NOMO-1 (cell line): ENCODE data around the gene UNC5B.
A peak's percentile ranks its signal among the peaks of the same experiment; 100 is the strongest.
"Not testable (repeated sequence)": the region's sequence is repeated elsewhere in the genome, so short reads cannot be mapped to it uniquely, and the experiment has no call there.

Experiments used
- DNase-seq, 2 experiments: peaks; one replicate each; lab custom pipeline; 2025; ENCODE audit not compliant: unreplicated experiment in 2 of 2; lab: John Stamatoyannopoulos, UW

UNC5B gene

DNA sequence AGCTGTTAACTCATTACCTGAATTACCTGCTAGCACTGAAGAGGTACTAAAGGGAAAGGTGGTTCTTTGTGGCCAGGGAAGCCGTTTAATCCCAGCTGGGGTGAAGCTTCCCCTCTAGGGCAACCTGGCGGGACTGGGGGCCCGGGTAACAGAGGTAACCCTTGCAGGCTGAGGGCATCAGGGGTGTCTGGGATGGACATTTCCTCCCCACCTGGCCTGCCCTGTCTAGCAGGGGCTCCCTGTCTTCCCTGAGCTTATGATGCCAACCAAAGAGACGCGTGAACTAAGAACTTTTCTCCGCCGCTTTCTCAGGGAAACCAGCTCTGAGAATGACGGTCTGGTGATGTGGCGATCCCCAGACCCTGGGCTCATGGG, 52.8 kb downstream of the UNC5B start:
- DNase-seq, result no peak

DNA sequence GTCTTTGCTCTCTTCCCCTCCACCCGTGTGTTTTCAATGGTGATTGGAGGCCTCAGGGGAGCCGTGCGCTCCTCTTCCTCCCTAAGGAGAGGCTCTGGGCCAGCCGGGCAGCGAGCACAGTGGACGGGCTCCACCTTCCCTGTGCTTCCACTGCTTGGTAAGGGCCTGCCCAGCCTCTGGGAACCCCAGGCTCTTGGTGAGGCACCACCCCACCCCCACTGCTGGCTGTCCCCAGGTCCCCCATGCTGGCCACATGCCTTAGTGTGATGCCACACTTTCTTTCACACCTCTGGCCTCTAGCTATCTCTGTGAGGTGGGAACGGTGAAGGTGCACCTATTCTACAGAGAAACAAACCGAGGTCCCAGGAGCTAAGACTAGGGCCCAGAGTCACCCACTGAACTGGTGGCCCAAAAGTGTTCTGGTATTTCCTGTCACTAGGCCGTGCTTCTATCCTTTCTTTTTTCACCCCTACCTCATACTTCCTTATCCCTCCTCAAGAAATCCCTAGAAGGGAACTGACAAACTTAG, 53.3 kb downstream of the UNC5B start:
- no peak for DNase-seq

DNA sequence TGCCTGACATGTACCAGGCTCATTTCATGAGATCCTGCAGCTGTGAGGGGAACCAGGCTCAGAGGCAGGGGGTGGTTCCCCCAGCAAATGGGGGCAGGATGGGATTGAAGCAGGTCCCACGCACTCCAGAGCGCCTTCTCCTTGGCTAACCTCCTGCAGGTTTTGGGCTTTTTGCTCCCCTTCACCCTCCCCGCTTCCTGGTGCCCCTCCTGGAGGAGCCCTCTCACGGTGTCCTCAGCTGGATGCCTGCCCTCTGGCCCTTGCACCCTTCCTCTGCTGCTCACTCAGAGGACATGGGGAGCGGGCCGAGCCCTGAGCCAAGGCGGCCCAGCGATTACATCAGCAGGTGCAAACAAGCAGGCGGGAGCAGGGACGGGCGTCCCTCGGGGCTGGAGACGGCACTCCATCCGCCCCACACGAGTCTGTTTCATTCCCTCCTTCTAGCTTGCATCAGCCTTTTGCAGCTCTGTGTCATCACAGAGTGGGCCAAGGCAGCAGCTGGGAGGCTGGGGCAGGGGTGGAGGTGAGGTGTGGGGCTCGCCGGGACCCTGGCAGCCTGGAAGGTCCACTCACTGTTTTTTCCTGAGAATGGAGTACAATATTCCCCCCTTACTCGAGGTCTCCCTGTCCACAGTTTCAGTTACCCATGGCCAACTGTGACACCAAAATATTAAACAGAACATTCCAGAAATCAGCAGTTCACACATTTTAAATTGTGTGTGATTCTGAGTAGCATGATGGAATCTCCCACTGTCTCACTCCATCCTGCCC, 54.0 kb downstream of the UNC5B start:
- DNase-seq, result no peak

DNA sequence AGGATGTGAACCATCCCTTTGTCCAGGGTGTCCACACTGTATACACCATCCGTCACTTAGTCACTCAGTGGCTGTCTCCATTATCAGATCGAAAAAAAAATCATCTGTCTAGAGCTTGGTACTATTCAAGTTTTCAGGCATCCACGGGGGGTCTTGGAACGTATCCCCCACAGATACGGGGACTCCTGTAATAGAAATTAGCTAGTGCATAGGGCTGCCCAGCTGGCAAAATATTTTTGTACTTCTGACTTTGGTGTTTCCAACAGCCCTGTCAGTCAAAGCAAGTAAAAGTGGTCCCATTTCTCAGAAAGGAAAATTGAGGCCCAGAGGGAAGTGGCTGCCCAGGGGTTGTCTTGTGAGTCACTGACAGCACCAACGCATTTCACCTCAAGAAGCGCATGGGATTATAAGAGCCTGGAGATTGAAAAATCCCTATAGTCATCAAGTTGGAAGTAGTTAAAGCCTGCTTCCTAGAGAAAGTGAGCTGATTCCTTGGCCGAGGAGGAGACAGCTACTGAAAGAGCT, 54.6 kb downstream of the UNC5B start:
- no peak for DNase-seq

DNA sequence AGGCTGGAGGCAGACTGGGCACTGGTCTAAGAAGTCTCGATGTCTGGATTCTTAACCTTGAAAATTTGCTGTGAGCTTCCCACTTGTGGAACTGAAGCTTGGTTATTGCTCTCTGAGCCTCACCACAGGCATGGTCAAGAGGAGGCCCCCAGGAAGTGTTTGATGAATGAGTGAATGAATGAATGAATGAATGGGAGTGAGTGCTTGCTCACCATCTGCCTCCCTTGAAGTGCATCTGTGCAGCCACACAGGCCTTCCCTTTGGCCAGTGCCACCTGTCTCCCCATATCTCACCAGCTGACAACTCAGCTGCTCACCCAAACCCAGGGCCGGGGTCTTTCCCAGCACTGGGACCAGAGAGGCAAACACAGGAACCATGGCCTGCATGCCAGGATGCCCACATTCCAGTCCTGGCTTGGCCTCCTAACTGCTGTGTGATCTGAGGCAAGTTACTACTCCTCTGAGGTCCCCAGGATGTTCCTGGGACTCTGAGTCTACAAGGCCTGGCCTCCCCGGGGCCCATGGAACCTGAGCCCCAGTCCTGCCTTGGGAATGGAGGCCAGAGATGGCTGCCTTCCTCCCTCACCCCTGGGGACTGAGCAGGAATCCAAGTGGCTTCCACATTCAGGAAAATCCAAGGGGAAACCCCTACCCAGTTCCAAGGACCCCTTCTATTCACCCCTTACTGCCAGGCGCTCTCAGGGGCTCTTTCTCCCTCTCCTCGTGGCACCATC, 55.3 kb downstream of the UNC5B start:
- DNase-seq, result no peak

DNA sequence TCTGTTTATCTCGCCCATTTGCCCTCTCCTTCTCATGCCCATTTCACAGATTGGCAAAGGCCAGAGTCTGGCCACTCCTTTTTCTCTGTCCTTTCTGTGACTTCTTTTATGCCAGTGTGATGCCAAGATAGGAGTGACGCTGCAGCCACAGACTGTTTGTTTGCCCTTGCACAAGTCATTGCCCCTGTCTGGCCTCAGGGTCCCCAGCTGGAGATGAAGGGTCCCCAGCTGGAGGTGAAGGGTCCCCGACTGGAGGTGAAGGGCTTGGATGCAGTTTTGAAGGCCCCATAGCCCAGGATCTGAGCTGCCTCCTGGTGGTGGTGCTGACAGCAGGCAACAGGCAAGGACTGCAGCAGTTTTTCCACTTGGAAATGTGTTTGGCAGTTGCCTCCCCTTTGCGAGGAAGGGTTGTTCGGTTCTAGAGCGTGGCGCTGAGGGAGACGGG, 55.9 kb downstream of the UNC5B start:
- no peak for DNase-seq

DNA sequence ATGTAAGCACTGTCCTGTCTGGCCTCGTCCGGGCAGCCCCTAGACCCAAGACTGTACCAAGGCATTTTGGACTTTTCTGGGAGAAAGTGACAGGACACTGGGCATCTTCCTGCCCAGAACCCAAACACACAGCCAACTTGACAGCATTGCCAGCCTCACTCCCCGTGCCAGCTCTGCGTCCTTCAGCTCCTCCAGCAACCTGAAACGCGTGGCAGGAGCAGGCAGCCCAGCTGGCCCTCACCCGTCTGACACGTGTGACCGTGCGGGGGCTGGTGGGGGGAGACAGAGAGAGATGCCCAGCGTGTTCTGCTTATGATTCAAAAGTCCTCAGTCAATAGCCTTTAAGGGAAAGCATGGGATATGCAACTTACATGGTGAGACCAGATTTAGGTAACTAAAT, 56.4 kb downstream of the UNC5B start:
- no peak for DNase-seq

DNA sequence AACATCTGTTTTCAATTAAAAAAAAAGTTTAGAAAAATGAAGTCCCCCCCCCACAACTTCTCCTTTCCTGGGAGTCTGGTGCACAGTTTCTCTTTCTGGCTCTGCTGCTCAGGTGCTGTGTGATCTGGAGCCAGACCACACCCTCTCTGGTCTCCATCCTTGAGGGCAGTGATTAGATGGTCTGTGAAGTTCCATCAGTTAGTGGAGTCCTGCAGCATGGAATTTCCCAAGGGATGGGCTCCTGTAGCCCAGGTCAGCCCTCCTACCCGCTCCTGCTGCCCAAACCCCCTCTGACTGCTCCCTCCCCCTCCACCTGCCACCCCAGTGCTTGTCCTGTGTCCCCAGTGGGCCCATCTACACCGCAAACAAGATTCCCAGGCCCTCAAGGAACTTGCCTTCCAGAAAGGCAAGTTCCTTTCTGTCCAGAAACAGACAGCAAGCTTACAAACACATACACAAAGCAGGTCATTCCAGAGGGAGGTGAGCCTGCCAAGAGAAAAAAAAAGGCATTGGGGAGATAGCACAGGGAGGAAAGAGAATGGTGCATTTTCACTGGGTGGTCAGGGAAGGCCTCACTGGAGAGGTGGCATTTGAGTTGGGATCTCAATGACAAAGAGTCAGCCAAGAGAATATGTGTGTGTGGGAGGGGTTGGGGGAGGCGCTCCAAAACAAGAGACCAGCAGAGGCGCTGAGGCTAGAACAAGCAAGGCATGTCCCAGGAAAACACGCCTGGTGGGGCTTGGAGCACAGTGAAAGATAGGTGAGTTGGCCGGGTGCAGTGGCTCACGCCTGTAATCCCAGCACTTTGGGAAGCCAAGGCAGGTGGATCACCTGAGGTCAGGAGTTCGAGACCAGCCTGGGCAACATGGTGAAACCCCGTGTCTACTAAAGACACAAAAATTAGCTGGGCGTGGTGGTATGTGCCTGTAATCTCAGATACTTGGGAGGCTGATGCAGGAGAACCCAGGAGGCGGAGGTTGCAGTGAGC, 57.2 kb downstream of the UNC5B start:
- DNase-seq, result no peak

DNA sequence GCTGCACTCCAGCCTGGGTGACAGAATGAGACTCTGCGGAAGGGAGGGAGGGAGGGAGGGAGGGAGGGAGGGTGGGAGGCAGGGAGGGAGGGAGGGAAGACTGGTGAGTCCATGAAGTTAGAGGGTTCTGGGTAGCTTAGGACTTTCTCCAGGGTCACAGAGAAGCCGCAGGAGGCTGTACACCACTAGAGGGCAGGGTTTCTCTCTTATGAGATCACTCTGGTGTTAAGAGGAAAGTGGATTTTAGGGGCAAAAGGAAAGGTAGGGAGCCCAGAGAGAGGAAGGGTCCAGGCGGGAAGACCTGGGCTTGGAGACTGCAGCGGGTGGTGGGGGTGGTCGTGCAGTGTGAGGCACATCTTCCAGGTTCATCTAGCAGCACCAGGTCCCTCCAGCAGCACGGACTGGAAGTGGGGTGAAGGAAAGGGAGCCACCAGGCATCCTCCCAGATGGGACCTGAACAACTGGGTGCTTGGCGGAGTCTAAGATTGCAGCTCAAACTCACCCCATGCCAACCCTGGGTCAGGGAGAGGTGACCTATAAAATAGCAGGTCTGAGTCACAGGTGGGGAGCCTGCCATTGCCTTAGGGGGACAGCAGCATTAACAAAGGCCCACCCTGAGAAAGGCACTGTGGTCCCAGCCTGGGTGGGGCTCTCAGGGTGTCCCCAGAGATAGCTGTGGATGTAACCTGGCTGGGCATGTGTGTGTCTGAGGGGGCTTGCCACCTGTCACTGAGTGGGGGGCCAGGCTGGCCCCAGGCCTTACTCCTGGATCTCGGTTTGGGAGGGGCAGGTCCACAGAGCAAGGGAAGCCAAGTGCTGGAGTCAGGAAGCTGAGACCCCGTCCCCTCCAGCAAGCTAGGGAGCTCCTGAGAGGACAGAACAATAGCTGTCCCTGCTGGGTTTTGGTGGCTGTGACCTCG, 58.2 kb downstream of the UNC5B start:
- DNase-seq, result peak; percentile 21 to 63

DNA sequence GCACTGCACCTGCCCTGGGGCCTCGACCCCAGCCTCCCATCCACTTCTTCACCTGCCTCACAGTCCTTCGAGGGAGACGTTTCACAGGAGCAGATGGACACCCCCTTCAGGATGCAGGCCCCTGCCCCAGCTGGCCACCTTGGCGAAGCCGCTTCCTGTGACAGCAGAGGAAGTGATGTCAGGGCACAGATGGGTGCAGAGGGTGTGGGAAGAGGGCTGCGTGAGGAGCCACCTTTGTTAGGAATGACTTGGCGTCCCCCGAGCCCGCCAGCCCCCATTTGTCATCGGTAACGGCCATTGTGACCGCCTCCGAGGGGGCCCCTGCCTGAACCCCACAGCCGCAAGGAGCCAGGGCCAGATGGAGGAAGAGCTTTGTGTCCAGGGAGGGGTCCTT, 59.3 kb downstream of the UNC5B start:
- no peak for DNase-seq

DNA sequence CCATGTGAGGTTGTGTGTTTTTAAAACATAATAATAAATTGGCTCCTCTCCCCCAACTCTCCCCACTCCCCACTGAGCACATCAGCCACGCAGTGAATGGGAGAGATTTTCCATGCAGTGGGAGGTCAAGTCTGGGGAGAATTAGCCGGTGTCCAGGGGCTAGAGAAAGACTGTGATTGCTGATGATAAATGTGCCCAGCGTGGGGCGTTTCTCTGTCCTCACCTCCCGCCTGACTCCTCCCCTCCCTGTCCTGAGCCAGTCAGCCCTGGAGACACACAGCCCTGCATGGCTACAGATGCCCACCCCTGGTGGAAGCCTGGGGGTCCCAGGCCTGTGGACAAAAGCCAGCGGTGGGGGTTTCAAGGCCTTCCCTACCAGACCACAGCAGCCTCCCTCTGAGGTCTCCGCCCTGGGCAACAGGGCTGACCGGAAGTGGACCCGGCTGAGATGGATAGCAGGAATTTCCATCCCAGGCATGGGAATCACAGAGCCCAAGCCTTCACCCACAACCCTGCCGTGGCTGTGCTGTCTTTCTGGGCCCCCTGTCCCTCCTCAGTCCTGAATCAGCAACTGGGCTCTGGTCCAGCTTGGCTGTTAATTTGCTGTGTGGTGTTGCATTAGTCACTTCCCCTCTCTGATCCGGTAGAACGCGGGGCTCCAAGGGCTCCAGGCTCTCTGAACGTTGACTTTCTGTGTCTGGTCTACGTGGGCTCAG, 59.8 kb downstream of the UNC5B start:
- DNase-seq, result no peak

DNA sequence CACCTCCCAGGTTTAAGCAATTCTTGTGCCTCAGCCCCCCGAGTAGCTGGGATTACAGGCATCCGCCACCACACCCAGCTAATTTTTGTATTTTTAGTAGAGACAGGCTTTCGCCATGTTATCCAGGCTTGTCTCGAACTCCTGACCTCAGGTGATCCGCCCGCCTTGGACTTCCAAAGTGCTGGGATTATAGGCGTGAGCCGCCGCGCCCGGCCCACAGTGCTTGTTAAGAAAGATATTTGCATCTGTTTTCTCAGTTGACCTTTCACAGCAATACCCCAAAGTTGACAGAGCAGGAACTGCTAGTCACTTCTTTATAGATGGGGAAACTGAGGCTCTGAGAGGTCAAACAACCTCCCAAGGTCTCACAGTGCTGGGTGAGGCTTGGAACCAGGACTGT, 60.6 kb downstream of the UNC5B start:
- not testable (repeated sequence) for DNase-seq

DNA sequence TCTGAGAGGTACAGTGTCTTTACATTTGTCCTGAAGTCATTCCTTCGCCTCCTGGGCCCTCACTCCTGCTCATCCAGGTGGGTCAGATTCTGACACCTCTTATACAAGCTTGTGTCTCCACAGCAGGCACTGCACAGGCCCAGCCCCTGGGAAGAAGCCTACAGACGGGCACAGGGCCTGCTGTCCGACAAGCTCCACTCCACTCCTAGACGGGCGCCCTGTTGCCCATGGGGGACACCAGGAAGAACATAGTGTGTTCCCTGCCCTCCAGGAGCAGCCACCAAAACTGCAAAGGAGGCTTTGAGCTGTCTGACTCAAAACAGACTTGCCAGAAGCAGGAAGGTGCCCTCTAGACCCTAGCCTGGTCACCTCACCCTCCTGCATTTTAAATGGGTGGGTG, 61.1 kb downstream of the UNC5B start:
- DNase-seq, result no peak

DNA sequence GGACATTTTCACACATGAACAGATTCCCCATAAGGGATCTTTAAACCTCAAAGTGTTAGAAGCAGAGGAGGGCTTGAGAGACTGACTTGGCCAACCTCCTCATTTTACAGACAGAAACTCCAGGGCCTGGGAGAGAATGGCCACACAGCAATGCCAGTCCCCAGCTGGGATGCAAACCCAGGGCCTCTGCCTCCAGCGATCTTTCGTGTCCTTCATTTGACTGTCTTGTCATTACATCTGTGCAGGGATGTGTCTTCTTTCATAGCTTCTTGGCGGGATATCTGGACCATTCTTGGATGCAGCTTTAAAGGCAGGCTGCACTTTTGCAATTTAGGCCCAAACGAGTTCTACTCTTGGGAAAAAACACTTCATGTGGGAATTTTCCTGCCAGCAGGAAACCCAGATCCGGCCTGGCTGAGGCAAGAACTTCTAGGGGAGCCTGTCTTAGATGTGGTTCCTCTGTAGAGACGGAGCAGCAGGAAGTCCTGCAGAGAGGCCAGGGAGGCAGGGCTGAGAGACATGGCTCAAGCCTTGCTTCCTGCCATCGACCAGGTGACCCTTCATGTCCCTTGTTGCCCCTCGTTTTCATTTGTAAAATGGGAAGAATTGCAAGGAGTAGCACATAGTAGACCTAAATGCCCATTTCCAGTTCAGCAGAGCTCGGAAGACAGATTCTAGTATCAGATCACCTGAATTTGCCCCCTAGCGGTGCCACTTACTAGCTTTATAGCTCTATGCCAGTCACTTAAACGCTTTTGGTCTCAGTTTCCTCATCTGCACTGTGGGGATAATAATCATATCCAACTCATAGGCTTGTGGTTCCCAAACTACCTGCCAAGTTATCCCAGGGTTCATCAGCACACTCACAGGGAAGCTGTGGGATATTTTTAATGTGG, 62.8 kb downstream of the UNC5B start:
- DNase-seq, result peak in 1 of 2 experiments; percentile 6

DNA sequence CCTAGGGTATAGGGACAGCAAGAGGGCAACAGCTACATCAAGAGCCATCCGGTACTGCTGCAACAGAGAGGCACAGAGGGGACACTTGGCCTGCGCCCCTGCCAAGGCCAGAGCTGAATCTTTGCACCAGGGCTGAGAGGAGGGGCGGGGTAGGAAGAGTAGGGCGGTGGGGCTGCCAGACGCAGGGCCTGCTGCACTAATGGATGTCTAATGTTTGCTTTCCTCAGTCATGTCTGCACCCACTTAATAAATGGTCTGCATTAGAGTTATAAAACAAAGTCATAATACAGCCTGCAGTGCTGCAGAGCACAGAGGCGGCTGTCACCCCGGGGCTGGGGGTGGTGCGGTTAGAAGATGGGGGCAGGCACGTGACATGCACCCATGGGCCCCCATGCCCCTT, 64.5 kb downstream of the UNC5B start:
- DNase-seq, result no peak

DNA sequence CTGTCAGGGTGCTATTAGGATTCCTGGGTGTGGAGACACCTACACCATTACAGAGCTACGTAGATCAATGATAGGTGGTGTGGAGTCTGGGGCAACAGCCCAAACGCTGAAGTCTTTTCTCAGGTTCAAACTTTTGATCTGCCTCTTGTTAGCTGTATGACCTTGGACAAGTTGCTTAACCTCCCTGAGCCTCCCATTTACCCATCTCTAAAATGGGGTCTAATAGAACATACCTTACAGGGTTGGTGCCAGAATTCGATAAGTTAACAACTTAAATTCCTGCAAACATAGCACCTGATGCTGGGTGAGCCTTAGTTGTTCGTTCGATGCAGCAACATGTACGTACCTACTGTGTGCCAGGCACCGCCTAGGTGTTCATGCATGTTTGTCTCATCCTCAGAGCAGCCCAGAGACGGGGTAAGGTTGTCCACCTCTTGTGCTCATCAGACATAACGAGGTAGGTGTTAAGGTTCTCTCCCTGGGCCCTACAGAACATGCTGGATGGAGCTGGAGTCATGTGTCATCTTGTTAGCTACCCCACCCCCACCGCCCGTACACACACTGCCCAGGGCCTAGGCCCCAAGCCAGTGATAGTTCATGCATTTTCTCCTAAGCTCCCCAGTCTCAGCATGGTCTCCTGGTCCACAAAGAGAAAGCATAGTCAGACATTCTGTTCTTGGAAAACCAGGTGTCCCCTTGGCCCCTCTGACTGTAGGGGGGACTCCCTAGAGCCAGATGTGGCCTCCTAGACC, 65.7 kb downstream of the UNC5B start:
- DNase-seq, result no peak
